ENCODE measurements around the gene VSIG10L2. TPM values are rescaled to one million over a fixed set of nuclear protein-coding genes. Genes with fewer than 3 reads are reported as not detected.

VSIG10L2 gene
- total RNA-seq, 1 donor from 2014 or later = not detected

DNA sequence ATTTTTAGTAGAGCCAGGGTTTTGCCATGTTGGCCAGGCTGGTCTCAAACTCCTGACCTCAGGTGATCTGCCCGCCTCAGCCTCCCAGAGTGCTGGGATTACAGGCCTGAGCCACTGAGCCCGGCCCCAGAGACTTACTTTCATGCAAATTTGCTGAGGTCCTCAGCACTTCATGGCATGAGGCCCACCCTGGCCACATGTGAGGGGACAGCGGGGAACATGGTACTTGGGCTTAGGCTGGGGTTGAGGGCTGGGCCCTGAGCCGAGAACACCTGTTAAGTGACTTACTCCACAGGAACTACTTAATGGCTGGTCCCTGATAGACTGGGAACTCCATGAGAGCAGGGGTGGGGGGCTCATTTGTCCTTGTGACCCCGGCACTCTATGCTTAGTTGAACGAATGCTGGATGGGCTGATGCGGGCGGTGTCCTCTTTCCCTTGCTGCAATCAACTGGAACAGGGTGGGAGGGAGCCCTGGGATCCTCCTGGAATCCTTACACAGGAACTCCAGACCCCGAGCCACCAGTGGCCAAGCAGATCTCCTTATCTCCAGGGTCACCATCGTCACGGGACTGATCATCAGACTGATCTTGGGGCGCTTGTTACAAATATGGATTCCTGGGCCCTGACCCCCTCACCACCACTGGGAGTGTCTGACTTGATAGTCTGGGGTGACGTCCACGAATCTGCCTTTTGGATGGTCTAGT, 1.0 kb downstream of the VSIG10L2 start:
- Mint-ChIP-seq H3K9me3 (ENCODE audit: unreplicated experiment) (no peaks in the 10 kb centered on the region), H3K4me3 (ENCODE audit: unreplicated experiment) (no peak overlapping the region), H3K27me3 (ENCODE audit: unreplicated experiment) (peaks cover 3% of the 10 kb centered on the region), H3K36me3 (ENCODE audit: low read depth, unreplicated experiment) (peaks cover 3% of the 10 kb centered on the region), H3K27ac (ENCODE audit: unreplicated experiment) (no peak overlapping the region), H3K4me1 (ENCODE audit: unreplicated experiment) (peaks cover 12% of the 10 kb centered on the region)
- DNase-seq (ENCODE audit: low spot score) = no peak
- TF ChIP-seq, protein P1, sequence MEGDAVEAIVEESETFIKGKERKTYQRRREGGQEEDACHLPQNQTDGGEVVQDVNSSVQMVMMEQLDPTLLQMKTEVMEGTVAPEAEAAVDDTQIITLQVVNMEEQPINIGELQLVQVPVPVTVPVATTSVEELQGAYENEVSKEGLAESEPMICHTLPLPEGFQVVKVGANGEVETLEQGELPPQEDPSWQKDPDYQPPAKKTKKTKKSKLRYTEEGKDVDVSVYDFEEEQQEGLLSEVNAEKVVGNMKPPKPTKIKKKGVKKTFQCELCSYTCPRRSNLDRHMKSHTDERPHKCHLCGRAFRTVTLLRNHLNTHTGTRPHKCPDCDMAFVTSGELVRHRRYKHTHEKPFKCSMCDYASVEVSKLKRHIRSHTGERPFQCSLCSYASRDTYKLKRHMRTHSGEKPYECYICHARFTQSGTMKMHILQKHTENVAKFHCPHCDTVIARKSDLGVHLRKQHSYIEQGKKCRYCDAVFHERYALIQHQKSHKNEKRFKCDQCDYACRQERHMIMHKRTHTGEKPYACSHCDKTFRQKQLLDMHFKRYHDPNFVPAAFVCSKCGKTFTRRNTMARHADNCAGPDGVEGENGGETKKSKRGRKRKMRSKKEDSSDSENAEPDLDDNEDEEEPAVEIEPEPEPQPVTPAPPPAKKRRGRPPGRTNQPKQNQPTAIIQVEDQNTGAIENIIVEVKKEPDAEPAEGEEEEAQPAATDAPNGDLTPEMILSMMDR (IDR thresholded peaks at IDR 0.05; ENCODE audit: unreplicated experiment) = no peak

- peaks cover 4% of the 10 kb centered on the region for H3K4me1 Mint-ChIP-seq (ENCODE audit: unreplicated experiment)
- peaks cover 3% of the 10 kb centered on the region for H3K36me3 Mint-ChIP-seq (ENCODE audit: low read depth, unreplicated experiment)
- H3K27ac Mint-ChIP-seq (ENCODE audit: unreplicated experiment) = no peak overlapping the region
- no peak for DNase-seq (ENCODE audit: low spot score)
- no peak overlapping the region for H3K4me3 Mint-ChIP-seq (ENCODE audit: unreplicated experiment)
- peaks cover 3% of the 10 kb centered on the region for H3K27me3 Mint-ChIP-seq (ENCODE audit: unreplicated experiment)
- no peaks in the 10 kb centered on the region for H3K9me3 Mint-ChIP-seq (ENCODE audit: unreplicated experiment)
- TF ChIP-seq, protein P1 (IDR thresholded peaks at IDR 0.05; ENCODE audit: unreplicated experiment) = no peak
Measured at GRCh38 chr11:125947419-125948277, 1.8 kb downstream of the VSIG10L2 start.

- H3K36me3 Mint-ChIP-seq (ENCODE audit: low read depth, unreplicated experiment) = peaks cover 3% of the 10 kb centered on the region
- peaks cover 4% of the 10 kb centered on the region for H3K4me1 Mint-ChIP-seq (ENCODE audit: unreplicated experiment)
- no peaks in the 10 kb centered on the region for H3K9me3 Mint-ChIP-seq (ENCODE audit: unreplicated experiment)
- no peak for DNase-seq (ENCODE audit: low spot score)
- H3K27ac Mint-ChIP-seq (ENCODE audit: unreplicated experiment) = no peak overlapping the region
- TF ChIP-seq, protein P1 (IDR thresholded peaks at IDR 0.05; ENCODE audit: unreplicated experiment) = no peak
- H3K4me3 Mint-ChIP-seq (ENCODE audit: unreplicated experiment) = no peak overlapping the region
- H3K27me3 Mint-ChIP-seq (ENCODE audit: unreplicated experiment) = peaks cover 3% of the 10 kb centered on the region
Measured at GRCh38 chr11:125948278-125949051, 2.6 kb downstream of the VSIG10L2 start.

DNA sequence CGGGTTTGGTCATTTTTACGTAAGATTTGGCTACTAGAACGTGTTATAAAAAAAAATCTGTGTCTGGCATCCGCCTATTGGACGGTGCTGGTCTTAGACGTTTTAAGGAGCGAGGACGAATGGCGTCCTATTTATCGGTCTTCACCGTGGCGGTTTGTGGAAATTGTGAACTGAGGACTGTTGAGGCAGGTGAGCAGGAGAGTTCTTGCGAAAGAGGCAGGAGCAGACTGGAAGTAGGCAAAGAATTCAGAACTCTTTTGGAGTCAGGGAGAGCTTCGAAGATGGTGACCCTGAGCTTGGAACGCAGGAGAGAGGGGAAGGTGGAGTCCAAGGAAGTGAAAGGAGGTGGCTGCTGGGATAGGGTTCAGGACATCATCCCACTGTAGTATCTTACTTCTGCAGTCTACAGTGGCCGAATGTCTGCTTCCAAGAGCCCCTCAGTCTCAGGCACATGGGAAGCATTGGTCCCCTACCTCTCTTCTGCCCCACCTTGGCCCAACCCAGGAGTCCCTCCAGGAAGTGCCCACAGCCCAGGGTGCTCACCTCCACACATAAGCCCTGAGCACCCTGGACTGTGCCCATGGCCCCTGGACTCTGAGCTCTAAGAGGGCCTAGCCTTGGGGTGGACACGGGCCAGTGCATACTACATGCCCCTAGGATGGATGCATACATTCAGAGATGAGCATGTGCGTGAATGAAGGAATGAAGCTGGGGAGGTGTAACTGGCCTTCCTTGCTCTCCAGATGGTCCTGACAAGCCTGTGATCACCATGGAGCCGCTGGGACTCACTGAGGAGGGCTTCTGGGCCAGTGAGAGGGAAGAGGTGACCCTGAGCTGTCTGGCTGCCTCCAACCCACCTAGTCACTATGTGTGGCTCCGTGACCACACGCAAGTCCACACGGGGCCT, 3.7 kb downstream of the VSIG10L2 start:
- Mint-ChIP-seq H3K9me3 (ENCODE audit: unreplicated experiment) (no peaks in the 10 kb centered on the region), H3K4me3 (ENCODE audit: unreplicated experiment) (peak overlapping the region; percentile 9), H3K4me1 (ENCODE audit: unreplicated experiment) (peaks cover 4% of the 10 kb centered on the region), H3K27ac (ENCODE audit: unreplicated experiment) (peak overlapping the region; percentile 49), H3K27me3 (ENCODE audit: unreplicated experiment) (peaks cover 7% of the 10 kb centered on the region), H3K36me3 (ENCODE audit: low read depth, unreplicated experiment) (peaks cover 6% of the 10 kb centered on the region)
- DNase-seq (ENCODE audit: low spot score) = no peak
- TF ChIP-seq, protein P1 (IDR thresholded peaks at IDR 0.05; ENCODE audit: unreplicated experiment) = no peak

Measured in endothelial cell (in vitro differentiated cells).